Limb (tissue), 2 donors: ENCODE measurements around the gene IQCF6.
"Not testable (repeated sequence)": the region's sequence is repeated elsewhere in the genome, so short reads cannot be mapped to it uniquely, and the experiment has no call there.

Experiments used
- DNase-seq, 2 donors: peaks; one replicate each; pipeline ENCODE4 v3.0.0-alpha.2; 2016; ENCODE audit errors: extremely low spot score in 2 of 2

The IQCF6 gene

GRCh38 chr3:51779137-51779536 is at the start of gene IQCF6:
TSS of gene IQCF6 (minus strand) at chr3:51779237. CDS start at chr3:51779224, 13 bp downstream.
- no peak for DNase-seq

- DNase-seq: no peak
These were observed 49.3 kb upstream of the IQCF6 start for GRCh38 chr3:51828297-51828696.

- no peak for DNase-seq
These were observed 40.8 kb upstream of the IQCF6 start for GRCh38 chr3:51819709-51820406.

- no peak for DNase-seq
These were observed 40.1 kb upstream of the IQCF6 start for GRCh38 chr3:51819151-51819550.

- no peak for DNase-seq
These were observed 38.3 kb upstream of the IQCF6 start for GRCh38 chr3:51817375-51817774.

GRCh38 chr3:51816723-51817122 is 37.7 kb upstream of the IQCF6 start:
- DNase-seq: no peak

- no peak for DNase-seq
These were observed 36.6 kb upstream of the IQCF6 start for GRCh38 chr3:51815614-51816013.

- no peak for DNase-seq
These were observed 35.0 kb upstream of the IQCF6 start for GRCh38 chr3:51814034-51814433.

- peak in 1 of 2 donors; percentile 45 for DNase-seq
These were observed 34.5 kb upstream of the IQCF6 start for GRCh38 chr3:51813539-51813938.

GRCh38 chr3:51808934-51809333 is 29.9 kb upstream of the IQCF6 start:
- no peak for DNase-seq

GRCh38 chr3:51802106-51802703 is 23.2 kb upstream of the IQCF6 start:
- no peak for DNase-seq

GRCh38 chr3:51800750-51801125 is 21.7 kb upstream of the IQCF6 start:
- DNase-seq: no peak

GRCh38 chr3:51799879-51800749 is 21.1 kb upstream of the IQCF6 start:
- peak in 1 of 2 donors; percentile 83 for DNase-seq

GRCh38 chr3:51798411-51798963 is 19.4 kb upstream of the IQCF6 start:
- DNase-seq: no peak

- no peak for DNase-seq
These were observed 17.8 kb upstream of the IQCF6 start for GRCh38 chr3:51796854-51797253.

GRCh38 chr3:51794206-51794605 is 15.2 kb upstream of the IQCF6 start:
- no peak for DNase-seq

- DNase-seq: no peak
These were observed 13.2 kb upstream of the IQCF6 start for GRCh38 chr3:51792206-51792605.

GRCh38 chr3:51789437-51789836 is 10.4 kb upstream of the IQCF6 start:
- no peak for DNase-seq

GRCh38 chr3:51787576-51787975 is 8.5 kb upstream of the IQCF6 start:
- not testable (repeated sequence) for DNase-seq

GRCh38 chr3:51786267-51786666 is 7.2 kb upstream of the IQCF6 start:
- no peak for DNase-seq

- no peak for DNase-seq
These were observed 483 bp downstream of the IQCF6 start for GRCh38 chr3:51778554-51778953.

- DNase-seq: peak in 1 of 2 donors; percentile 58
These were observed 1.1 kb downstream of the IQCF6 start for GRCh38 chr3:51777985-51778384.
